IMR-90 (cell line): ENCODE results near the gene ADCY5. TPM values are rescaled to one million over a fixed set of nuclear protein-coding genes. Genes with fewer than 3 reads are reported as not detected.

Experiments used
- ATAC-seq: fragments of 200-7000 bp; cut with Tn5 transposase; 2 replicates; pipeline ENCODE4 v1.9.1; 2020; ENCODE audit warnings: low read depth, mild to moderate bottlenecking, moderate library complexity
- BruUV-seq: library from RNA; stranded (reverse); fragments of 400-500 nt; replicated peaks from 2 replicates; lab custom pipeline; 2021; lab: Mats Ljungman, UMichigan
- CTCF ChIA-PET: fragments of 300-600 bp; formaldehyde crosslinking; extraction: SDS; loops from one replicate; lab custom pipeline; 2021; ENCODE audit warnings: antibody characterized with exemption; lab: Yijun Ruan, JAX
- POLR2A ChIA-PET: fragments of 300-600 bp; sonication (Branson Sonifier 250); formaldehyde crosslinking; loops from one replicate; lab custom pipeline; 2022; ENCODE audit warnings: antibody characterized with exemption; ENCODE audit not compliant: unreplicated experiment; lab: Charles Lee
- DNase-seq: peaks from one replicate; pipeline ENCODE4 v3.0.0; 2013
- H2AFZ ChIP-seq: replicated peaks from 2 replicates; pipeline ENCODE3; 2013; ENCODE audit warnings: low read length, mild to moderate bottlenecking; ENCODE audit not compliant: poor library complexity
- H2AK5ac ChIP-seq: 2 replicates; pipeline ENCODE4 v1.6.1; 2013; ENCODE audit warnings: low read depth, low read length, inconsistent platforms
- H2AK9ac ChIP-seq: replicated peaks from 2 replicates; pipeline ENCODE3; 2013; ENCODE audit warnings: mild to moderate bottlenecking, low read depth, low read length, moderate library complexity; ENCODE audit not compliant: poor library complexity
- H2BK120ac ChIP-seq: 2 replicates; pipeline ENCODE4 v1.6.1; 2013; ENCODE audit warnings: low read depth, low read length, inconsistent platforms
- H2BK15ac ChIP-seq: 3 replicates; pipeline ENCODE4 v1.6.1; 2013; ENCODE audit warnings: low read depth, low read length, inconsistent platforms
- H2BK20ac ChIP-seq: 2 replicates; pipeline ENCODE4 v1.6.1; 2013; ENCODE audit warnings: low read depth, mild to moderate bottlenecking, inconsistent platforms, low read length, moderate library complexity
- H2BK5ac ChIP-seq: 2 replicates; pipeline ENCODE4 v1.6.1; 2013; ENCODE audit warnings: mild to moderate bottlenecking, low read depth, low read length, inconsistent platforms; ENCODE audit not compliant: poor library complexity, severe bottlenecking
- H3K14ac ChIP-seq: replicated peaks from 2 replicates; pipeline ENCODE4 v1.6.1; 2013; ENCODE audit warnings: low read depth, low read length, inconsistent platforms
- H3K18ac ChIP-seq: 2 replicates; pipeline ENCODE4 v1.6.1; 2013; ENCODE audit warnings: low read depth, low read length, control low read depth
- H3K23ac ChIP-seq: 2 replicates; pipeline ENCODE4 v1.6.1; 2013; ENCODE audit warnings: low read depth, low read length, inconsistent platforms
- H3K27ac ChIP-seq: 2 replicates; pipeline ENCODE4 v1.5.1; 2013; ENCODE audit warnings: mild to moderate bottlenecking, control low read depth, low read length; ENCODE audit not compliant: insufficient read depth
- H3K27me3 ChIP-seq: 2 replicates; pipeline ENCODE4 v1.6.1; 2013; ENCODE audit warnings: low read length; ENCODE audit not compliant: control insufficient read depth, insufficient read depth
- H3K36me3 ChIP-seq: 2 replicates; pipeline ENCODE4 v1.6.1; 2013; ENCODE audit warnings: low read length, mixed read lengths; ENCODE audit not compliant: control insufficient read depth, insufficient read depth
- H3K4ac ChIP-seq: 2 replicates; pipeline ENCODE4 v1.6.1; 2013; ENCODE audit warnings: low read depth, low read length, inconsistent platforms
- H3K4me1 ChIP-seq: 2 replicates; pipeline ENCODE4 v1.6.1; 2013; ENCODE audit warnings: low read length, mixed read lengths; ENCODE audit not compliant: control insufficient read depth, insufficient read depth
- H3K4me2 ChIP-seq: 2 replicates; pipeline ENCODE4 v1.6.1; 2013; ENCODE audit warnings: low read depth, mild to moderate bottlenecking, control low read depth, low read length, moderate library complexity
- H3K4me3 ChIP-seq: 2 replicates; pipeline ENCODE4 v1.5.1; 2013; ENCODE audit warnings: low read depth, mild to moderate bottlenecking, control low read depth, low read length, moderate library complexity; ENCODE audit not compliant: insufficient read depth
- H3K56ac ChIP-seq: 2 replicates; pipeline ENCODE4 v1.6.1; 2013; ENCODE audit warnings: low read length, inconsistent platforms; ENCODE audit not compliant: insufficient read depth; ENCODE audit errors: extremely low read depth
- H3K79me1 ChIP-seq, 2 experiments: 2 replicates each; pipeline ENCODE4 v1.6.1; 2013; ENCODE audit warnings: low read length in 2 of 2, inconsistent platforms in 1 of 2, low read depth in 1 of 2
- H3K9ac ChIP-seq: 2 replicates; pipeline ENCODE4 v1.6.1; 2013; ENCODE audit warnings: low read depth, low read length, control low read depth
- H3K9me1 ChIP-seq: 2 replicates; pipeline ENCODE4 v1.6.1; 2013; ENCODE audit warnings: low read length, inconsistent platforms; ENCODE audit not compliant: insufficient read depth
- H3K9me3 ChIP-seq: 2 replicates; pipeline ENCODE4 v1.6.1; 2013; ENCODE audit warnings: low read length; ENCODE audit not compliant: control insufficient read depth, insufficient read depth
- H4K20me1 ChIP-seq: 2 replicates; pipeline ENCODE4 v1.6.1; 2013; ENCODE audit warnings: low read length, inconsistent platforms; ENCODE audit not compliant: insufficient read depth
- H4K5ac ChIP-seq: 2 replicates; pipeline ENCODE4 v1.6.1; 2013; ENCODE audit warnings: mild to moderate bottlenecking, low read depth, low read length, control low read depth
- H4K8ac ChIP-seq, 2 experiments: 2 replicates each; pipeline ENCODE4 v1.6.1; 2013; ENCODE audit warnings: low read depth in 2 of 2, low read length in 2 of 2, control low read depth in 1 of 2, inconsistent platforms in 1 of 2
- H4K91ac ChIP-seq: 2 replicates; pipeline ENCODE4 v1.6.1; 2013; ENCODE audit warnings: low read depth, low read length, inconsistent platforms; ENCODE audit not compliant: insufficient read depth
- BHLHE40 ChIP-seq: fragments of 150-350 bp; IDR thresholded peaks from 2 replicates; pipeline ENCODE4 v1.6.1; 2016; ENCODE audit warnings: mild to moderate bottlenecking, low read depth, low read length
- CEBPB ChIP-seq: IDR thresholded peaks from 2 replicates; pipeline ENCODE4 v1.6.1; 2012; ENCODE audit warnings: low read depth, low read length, improper control_type of control experiment
- CHD1 ChIP-seq: IDR thresholded peaks from 2 replicates; pipeline ENCODE4 v1.6.1; 2012; ENCODE audit warnings: low read depth, low read length, improper control_type of control experiment
- CTCF ChIP-seq: conservative IDR thresholded peaks from 2 replicates; pipeline ENCODE4 v1.5.1; 2012; ENCODE audit warnings: mild to moderate bottlenecking, low read depth, low read length, improper control_type of control experiment
- ELK1 ChIP-seq: fragments of 150-350 bp; IDR thresholded peaks from 2 replicates; pipeline ENCODE4 v1.6.1; 2016; ENCODE audit warnings: low read depth, mild to moderate bottlenecking, low read length, moderate library complexity, borderline replicate concordance
- FOS ChIP-seq: fragments of 150-350 bp; IDR thresholded peaks from 2 replicates; pipeline ENCODE4 v1.6.1; 2016; ENCODE audit warnings: low read depth, low read length
- MAFK ChIP-seq: IDR thresholded peaks from 2 replicates; pipeline ENCODE4 v1.6.1; 2012; ENCODE audit warnings: low read depth, low read length, improper control_type of control experiment
- MAZ ChIP-seq: IDR thresholded peaks from 2 replicates; pipeline ENCODE4 v1.6.1; 2012; ENCODE audit warnings: low read depth, mild to moderate bottlenecking, low read length, improper control_type of control experiment, moderate library complexity, borderline replicate concordance
- MXI1 ChIP-seq: IDR thresholded peaks from 2 replicates; pipeline ENCODE4 v1.6.1; 2012; ENCODE audit warnings: low read depth, mild to moderate bottlenecking, low read length, moderate library complexity, borderline replicate concordance
- NFE2L2 ChIP-seq: fragments of 150-350 bp; IDR thresholded peaks from 2 replicates; pipeline ENCODE4 v1.6.1; 2016; ENCODE audit warnings: low read depth, mild to moderate bottlenecking, low read length
- POLR2A ChIP-seq: IDR thresholded peaks from 2 replicates; pipeline ENCODE4 v1.6.1; 2012; ENCODE audit warnings: mild to moderate bottlenecking, low read depth, low read length
- RAD21 ChIP-seq: IDR thresholded peaks from 2 replicates; pipeline ENCODE4 v1.6.1; 2012; ENCODE audit warnings: low read length, improper control_type of control experiment
- RCOR1 ChIP-seq: IDR thresholded peaks from 2 replicates; pipeline ENCODE4 v1.6.1; 2012; ENCODE audit warnings: mild to moderate bottlenecking, low read length, improper control_type of control experiment; ENCODE audit not compliant: insufficient replicate concordance
- RFX5 ChIP-seq: IDR thresholded peaks from 2 replicates; pipeline ENCODE4 v1.8.0; 2012; ENCODE audit warnings: low read depth, mild to moderate bottlenecking, low read length, moderate library complexity
- SMC3 ChIP-seq: fragments of 150-350 bp; IDR thresholded peaks from 2 replicates; pipeline ENCODE4 v1.6.1; 2016; ENCODE audit warnings: low read depth, mild to moderate bottlenecking, antibody characterized with exemption, low read length, moderate library complexity
- WGBS, 2 experiments: methylation state at CpG; one replicate each; pipeline versions ENCODE4 v1.1.5 to v1.1.7; 2013; ENCODE audit warnings: missing lambda C conversion rate in 2 of 2; ENCODE audit not compliant: insufficient read length in 1 of 2; ENCODE audit errors: extremely low coverage in 2 of 2; 5-methylcytosine and 5-hydroxymethylcytosine counted together
- dilution Hi-C: fragments of 300-500 bp; cut with HindIII; formaldehyde crosslinking; loops from one replicate; pipeline ENCODE4 v1.14.3; 2018; ENCODE audit warnings: low sequenced_read_pairs; ENCODE audit not compliant: unreplicated experiment
- in situ Hi-C: fragments of 300-500 bp; cut with MboI; formaldehyde crosslinking; loops from 3 replicates; pipeline ENCODE4 v1.14.3; 2019; ENCODE audit warnings: low sequenced_read_pairs, inconsistent platforms, mixed read lengths
- intact Hi-C: fragments of 100-400 bp; cut with micrococcal nuclease; formaldehyde crosslinking; loops from 2 replicates; pipeline ENCODE4 v1.10.0; 2022
- polyA plus RNA-seq, 3 experiments: library from polyadenylated mRNA; depleted of rRNA; stranded (reverse); fragments of >200 nt; gene quantifications; 2 replicates each; pipeline ENCODE4 v1.2.3, GENCODE V29; 2012; ENCODE audit warnings: low replicate concordance in 1 of 3
- total RNA-seq: library from RNA; depleted of rRNA; stranded (reverse); fragments of >200 nt; gene quantifications from 2 replicates; pipeline ENCODE4 v1.2.3, GENCODE V29; 2012
- TF ChIP-seq, protein P1 (sequence below): fragments of 150-350 bp; IDR thresholded peaks from 2 replicates; pipeline ENCODE4 v1.6.1; 2017; ENCODE audit warnings: mild to moderate bottlenecking, antibody characterized with exemption, low read length, low read depth

ADCY5 gene
- total and polyA plus RNA-seq, 2 of the 4 experiments (the other 2 are of a cell fraction), result 0.14 to 0.18 TPM

- Histone ChIP-seq H3K27ac (no peak overlapping the region), H3K4me1 (no peaks in the 10 kb centered on the region), H3K9me1 (no peaks in the 10 kb centered on the region), H2AK5ac (no peak overlapping the region), H3K9ac (no peak overlapping the region), H3K18ac (no peak overlapping the region), H3K9me3 (no peaks in the 10 kb centered on the region), H3K14ac (no peak overlapping the region), H2BK5ac (no peak overlapping the region), H3K23ac (no peak overlapping the region), H2BK20ac (no peak overlapping the region), H4K5ac (no peak overlapping the region), H4K8ac (no peak overlapping the region), H4K91ac (no peak overlapping the region), H3K36me3 (no peaks in the 10 kb centered on the region), H3K27me3 (peaks cover 35% of the 10 kb centered on the region; the same call in 1 of the 2 replicates), H4K20me1 (peaks cover 6% of the 10 kb centered on the region; the same call in 1 of the 2 replicates), H3K4ac (no peak overlapping the region), H2AK9ac (no peak overlapping the region), H3K79me1 (no peaks in the 10 kb centered on the region), H2AFZ (no peak overlapping the region), H2BK15ac (no peak overlapping the region), H3K4me3 (no peak overlapping the region), H3K4me2 (no peak overlapping the region), H2BK120ac (no peak overlapping the region), H3K56ac (no peak overlapping the region)
- ATAC-seq (no peak), DNase-seq (no peak)
- intact Hi-C loops (no loop called here), dilution Hi-C loops (no loop called here), in situ Hi-C loops (no loop called here)
- no TSS peak for BruUV-seq
- TF ChIP-seq MAZ (no peak), NFE2L2 (no peak), RAD21 (no peak), ELK1 (no peak), RCOR1 (no peak), SMC3 (no peak), CTCF (no peak), RFX5 (no peak), POLR2A (no peak), CHD1 (no peak), MAFK (no peak), BHLHE40 (no peak), CEBPB (no peak), MXI1 (no peak), FOS (no peak)
- TF ChIP-seq, protein P1, sequence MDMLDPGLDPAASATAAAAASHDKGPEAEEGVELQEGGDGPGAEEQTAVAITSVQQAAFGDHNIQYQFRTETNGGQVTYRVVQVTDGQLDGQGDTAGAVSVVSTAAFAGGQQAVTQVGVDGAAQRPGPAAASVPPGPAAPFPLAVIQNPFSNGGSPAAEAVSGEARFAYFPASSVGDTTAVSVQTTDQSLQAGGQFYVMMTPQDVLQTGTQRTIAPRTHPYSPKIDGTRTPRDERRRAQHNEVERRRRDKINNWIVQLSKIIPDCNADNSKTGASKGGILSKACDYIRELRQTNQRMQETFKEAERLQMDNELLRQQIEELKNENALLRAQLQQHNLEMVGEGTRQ, result no peak
- ChIA-PET POLR2A (no interaction called here), CTCF (interaction anchor here (0.8 to 1.3 kb wide), 3 partner anchors 36 to 228 kb away, joined by 3 to 5 read pairs (median 3); no protein-coding TSS in a partner anchor)
- WGBS, 2 experiments, result 50% methylated on average over 7 of the region's 8 CpGs; no CpG with 5 or more reads in 1 of the 2 experiments
Observed at GRCh38 chr3:123331006-123331405, 117.9 kb downstream of the ADCY5 start.
